ENCODE measurements around the gene MYEF2. TPM values are rescaled to one million over a fixed set of nuclear protein-coding genes. Genes with fewer than 3 reads are reported as not detected.

The MYEF2 gene
- polyA plus RNA-seq, 1 experiment, result 5.5 TPM

- Histone ChIP-seq H3K27me3 (ENCODE audit: control insufficient read depth, insufficient read depth, low read length) (no peaks in the 10 kb centered on the region), H3K36me3 (ENCODE audit: control insufficient read depth, insufficient read depth, low read length) (no peaks in the 10 kb centered on the region), H3K4me3 (ENCODE audit: low read depth, low read length) (no peak overlapping the region)
- no peak for DNase-seq (ENCODE audit: low read depth)
- POLR2A ChIA-PET, result no interaction called here
- CTCF ChIA-PET, result no interaction called here
- no peak for TF ChIP-seq CTCF (IDR thresholded peaks at IDR 0.05; ENCODE audit: insufficient read depth, low read depth, low read length)
Measured at GRCh38 chr15:48119277-48119676, 58.8 kb downstream of the MYEF2 start.

GRCh38 chr15:48112242-48112641, 65.9 kb downstream of the MYEF2 start:
- CTCF ChIA-PET, result interaction anchor here (0.6 to 2.6 kb wide), 5 partner anchors 14 to 241 kb away, joined by 3 to 8 read pairs (median 4); no protein-coding TSS in a partner anchor
- no peaks in the 10 kb centered on the region for H3K36me3 ChIP-seq (ENCODE audit: control insufficient read depth, insufficient read depth, low read length)
- no peak overlapping the region for H3K4me3 ChIP-seq (ENCODE audit: low read depth, low read length)
- DNase-seq (ENCODE audit: low read depth), result no peak
- POLR2A ChIA-PET, result no interaction called here
- H3K27me3 ChIP-seq (ENCODE audit: control insufficient read depth, insufficient read depth, low read length), result peaks cover 3% of the 10 kb centered on the region; the same call in 1 of the 2 replicates
- peak; percentile 49 for TF ChIP-seq CTCF (IDR thresholded peaks at IDR 0.05; ENCODE audit: insufficient read depth, low read depth, low read length)

GRCh38 chr15:48109856-48110531, 68.1 kb downstream of the MYEF2 start:
- no peak for DNase-seq (ENCODE audit: low read depth)
- no peaks in the 10 kb centered on the region for H3K36me3 ChIP-seq (ENCODE audit: control insufficient read depth, insufficient read depth, low read length)
- peaks cover 3% of the 10 kb centered on the region; the same call in 1 of the 2 replicates for H3K27me3 ChIP-seq (ENCODE audit: control insufficient read depth, insufficient read depth, low read length)
- ChIA-PET CTCF (interaction anchor here (2.6 kb wide), 1 partner anchor 176 kb away, joined by 8 read pairs; no protein-coding TSS in a partner anchor), POLR2A (no interaction called here)
- no peak for TF ChIP-seq CTCF (IDR thresholded peaks at IDR 0.05; ENCODE audit: insufficient read depth, low read depth, low read length)
- no peak overlapping the region for H3K4me3 ChIP-seq (ENCODE audit: low read depth, low read length)

GRCh38 chr15:48109212-48109611, 68.9 kb downstream of the MYEF2 start:
- POLR2A ChIA-PET, result no interaction called here
- CTCF ChIA-PET, result no interaction called here
- TF ChIP-seq CTCF (IDR thresholded peaks at IDR 0.05; ENCODE audit: insufficient read depth, low read depth, low read length), result no peak

GRCh38 chr15:48105936-48106335, 72.2 kb downstream of the MYEF2 start:
- ChIA-PET POLR2A (no interaction called here), CTCF (no interaction called here)
- H3K36me3 ChIP-seq (ENCODE audit: control insufficient read depth, insufficient read depth, low read length), result no peaks in the 10 kb centered on the region
- no peak for TF ChIP-seq CTCF (IDR thresholded peaks at IDR 0.05; ENCODE audit: insufficient read depth, low read depth, low read length)
- no peak for DNase-seq (ENCODE audit: low read depth)
- H3K4me3 ChIP-seq (ENCODE audit: low read depth, low read length), result no peak overlapping the region
- H3K27me3 ChIP-seq (ENCODE audit: control insufficient read depth, insufficient read depth, low read length), result peaks cover 3% of the 10 kb centered on the region; the same call in 1 of the 2 replicates

More at GRCh38 chr15:48109212-48109611, 68.9 kb downstream of the MYEF2 start:
- Histone ChIP-seq H3K4me3 (ENCODE audit: low read depth, low read length) (no peak overlapping the region), H3K27me3 (ENCODE audit: control insufficient read depth, insufficient read depth, low read length) (peaks cover 3% of the 10 kb centered on the region; the same call in 1 of the 2 replicates), H3K36me3 (ENCODE audit: control insufficient read depth, insufficient read depth, low read length) (no peaks in the 10 kb centered on the region)
- no peak for DNase-seq (ENCODE audit: low read depth)
